Endothelial cell (in vitro differentiated cells): ENCODE data around the gene CDK5. TPM values are rescaled to one million over a fixed set of nuclear protein-coding genes. Genes with fewer than 3 reads are reported as not detected.
"Not testable (repeated sequence)": the region's sequence is repeated elsewhere in the genome, so short reads cannot be mapped to it uniquely, and the experiment has no call there.

Experiments
- DNase-seq: peaks from one replicate; pipeline ENCODE4 v3.0.0; 2021; ENCODE audit warnings: low spot score
- H3K27ac Mint-ChIP-seq: one replicate; pipeline ENCODE4 v1.8.0; 2021; ENCODE audit warnings: mixed read lengths, inconsistent platforms; ENCODE audit not compliant: unreplicated experiment
- H3K27me3 Mint-ChIP-seq: one replicate; pipeline ENCODE4 v1.8.0; 2021; ENCODE audit warnings: mild to moderate bottlenecking, moderate library complexity, mixed read lengths, inconsistent platforms; ENCODE audit not compliant: unreplicated experiment
- H3K36me3 Mint-ChIP-seq: one replicate; pipeline ENCODE4 v1.8.0; 2021; ENCODE audit warnings: mild to moderate bottlenecking, low read depth, mixed read lengths, inconsistent platforms; ENCODE audit not compliant: unreplicated experiment
- H3K4me1 Mint-ChIP-seq: one replicate; pipeline ENCODE4 v1.8.0; 2021; ENCODE audit warnings: mild to moderate bottlenecking, mixed read lengths, inconsistent platforms; ENCODE audit not compliant: unreplicated experiment
- H3K4me3 Mint-ChIP-seq: one replicate; pipeline ENCODE4 v1.8.0; 2021; ENCODE audit warnings: mild to moderate bottlenecking, mixed read lengths, inconsistent platforms; ENCODE audit not compliant: unreplicated experiment
- H3K9me3 Mint-ChIP-seq: one replicate; pipeline ENCODE4 v1.8.0; 2021; ENCODE audit warnings: mixed read lengths, inconsistent platforms; ENCODE audit not compliant: unreplicated experiment
- CTCF ChIP-seq: fragments of 200-600 bp; sonication (generic); IDR thresholded peaks from one replicate; pipeline ENCODE4 v1.5.0; 2021; ENCODE audit warnings: antibody characterized with exemption; ENCODE audit not compliant: unreplicated experiment
- total RNA-seq: library from RNA; stranded (reverse); fragmentation: NEBNext Ultra II Directional; extraction: Animal tissue kit (Norgen Biotek cat#: 25700); gene quantifications from one replicate; pipeline ENCODE4 v1.2.1, GENCODE V29; 2021; ENCODE audit not compliant: unreplicated experiment

Gene CDK5
- total RNA-seq, 1 donor from 2014 or later = 26.7 TPM

- H3K4me3 Mint-ChIP-seq = peak overlapping the region; percentile 28
- H3K4me1 Mint-ChIP-seq = peaks cover 6% of the 10 kb centered on the region
- no peak overlapping the region for H3K27ac Mint-ChIP-seq
- no peak for TF ChIP-seq CTCF
- no peaks in the 10 kb centered on the region for H3K9me3 Mint-ChIP-seq
- H3K36me3 Mint-ChIP-seq = no peaks in the 10 kb centered on the region
- DNase-seq = no peak
- peaks cover 19% of the 10 kb centered on the region for H3K27me3 Mint-ChIP-seq
Observed at GRCh38 chr7:151031011-151031410, 26.7 kb downstream of the CDK5 start.

GRCh38 chr7:151028948-151029501, 28.7 kb downstream of the CDK5 start:
- H3K36me3 Mint-ChIP-seq = no peaks in the 10 kb centered on the region
- peaks cover 6% of the 10 kb centered on the region for H3K4me1 Mint-ChIP-seq
- H3K4me3 Mint-ChIP-seq = peak overlapping the region; percentile 91

DNA sequence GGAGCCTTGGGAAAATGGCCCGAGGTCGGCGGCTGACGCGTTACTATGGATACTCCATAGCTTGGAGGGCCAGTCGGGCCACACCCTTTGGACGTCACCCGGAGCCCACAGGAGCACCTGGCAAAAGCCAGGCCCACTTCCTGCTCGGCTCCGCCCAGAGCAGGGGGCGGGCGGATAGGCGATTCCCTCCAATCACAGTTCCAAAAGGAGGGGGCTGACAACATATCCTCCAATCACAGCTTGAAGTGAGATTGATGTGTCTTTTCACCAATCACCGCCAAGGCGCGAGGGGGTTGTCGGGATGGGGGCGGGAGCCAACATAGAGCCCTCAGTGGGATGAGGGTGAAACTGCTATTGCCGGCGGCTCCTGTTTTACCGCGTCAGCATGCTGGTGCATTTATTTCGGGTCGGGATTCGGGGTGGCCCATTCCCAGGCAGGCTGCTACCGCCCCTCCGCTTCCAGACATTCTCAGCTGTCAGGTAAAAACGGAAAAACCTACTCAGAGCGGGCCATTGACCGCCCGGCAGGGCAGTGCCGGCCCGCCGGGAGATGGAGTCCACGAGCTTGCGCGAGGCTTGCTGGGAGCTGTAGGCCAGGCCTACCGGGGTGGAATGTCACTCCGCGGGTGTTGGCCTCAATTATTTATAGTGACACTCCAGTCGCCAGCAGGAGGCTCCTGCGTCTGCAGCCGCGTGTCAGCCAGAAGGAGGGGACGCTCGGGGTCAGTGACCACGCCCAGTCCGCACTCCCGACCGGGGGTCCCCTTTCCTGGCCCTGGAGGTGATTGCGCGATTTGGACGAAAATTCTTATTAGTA, 29.4 kb downstream of the CDK5 start, which contains the start of gene ABCB8:
ABCB8 (plus strand) TSS at position 320 of the 817 bp plus-strand sequence; CDS start at position 386, 66 bp downstream.
- TF ChIP-seq CTCF = peak; percentile 52
- Mint-ChIP-seq H3K4me3 (peak within 1 kb of the TSS; percentile 91), H3K4me1 (peaks cover 6% of the 10 kb centered on the region), H3K36me3 (no peaks in the 10 kb centered on the region), H3K9me3 (no peaks in the 10 kb centered on the region), H3K27ac (peak within 1 kb of the TSS; percentile 96), H3K27me3 (peaks cover 19% of the 10 kb centered on the region)
- peak; percentile 98 for DNase-seq

More at GRCh38 chr7:151028948-151029501, 28.7 kb downstream of the CDK5 start:
- H3K9me3 Mint-ChIP-seq = no peaks in the 10 kb centered on the region
- DNase-seq = no peak
- H3K27ac Mint-ChIP-seq = peak overlapping the region; percentile 96
- peaks cover 19% of the 10 kb centered on the region for H3K27me3 Mint-ChIP-seq
- TF ChIP-seq CTCF = no peak

- peak overlapping the region; percentile 91 for H3K4me3 Mint-ChIP-seq
- peak overlapping the region; percentile 96 for H3K27ac Mint-ChIP-seq
- H3K4me1 Mint-ChIP-seq, H3K36me3 Mint-ChIP-seq, H3K9me3 Mint-ChIP-seq, DNase-seq: not testable (repeated sequence)
- H3K27me3 Mint-ChIP-seq = peaks cover 19% of the 10 kb centered on the region
Observed at GRCh38 chr7:151027728-151028130, 30.0 kb downstream of the CDK5 start.

DNA sequence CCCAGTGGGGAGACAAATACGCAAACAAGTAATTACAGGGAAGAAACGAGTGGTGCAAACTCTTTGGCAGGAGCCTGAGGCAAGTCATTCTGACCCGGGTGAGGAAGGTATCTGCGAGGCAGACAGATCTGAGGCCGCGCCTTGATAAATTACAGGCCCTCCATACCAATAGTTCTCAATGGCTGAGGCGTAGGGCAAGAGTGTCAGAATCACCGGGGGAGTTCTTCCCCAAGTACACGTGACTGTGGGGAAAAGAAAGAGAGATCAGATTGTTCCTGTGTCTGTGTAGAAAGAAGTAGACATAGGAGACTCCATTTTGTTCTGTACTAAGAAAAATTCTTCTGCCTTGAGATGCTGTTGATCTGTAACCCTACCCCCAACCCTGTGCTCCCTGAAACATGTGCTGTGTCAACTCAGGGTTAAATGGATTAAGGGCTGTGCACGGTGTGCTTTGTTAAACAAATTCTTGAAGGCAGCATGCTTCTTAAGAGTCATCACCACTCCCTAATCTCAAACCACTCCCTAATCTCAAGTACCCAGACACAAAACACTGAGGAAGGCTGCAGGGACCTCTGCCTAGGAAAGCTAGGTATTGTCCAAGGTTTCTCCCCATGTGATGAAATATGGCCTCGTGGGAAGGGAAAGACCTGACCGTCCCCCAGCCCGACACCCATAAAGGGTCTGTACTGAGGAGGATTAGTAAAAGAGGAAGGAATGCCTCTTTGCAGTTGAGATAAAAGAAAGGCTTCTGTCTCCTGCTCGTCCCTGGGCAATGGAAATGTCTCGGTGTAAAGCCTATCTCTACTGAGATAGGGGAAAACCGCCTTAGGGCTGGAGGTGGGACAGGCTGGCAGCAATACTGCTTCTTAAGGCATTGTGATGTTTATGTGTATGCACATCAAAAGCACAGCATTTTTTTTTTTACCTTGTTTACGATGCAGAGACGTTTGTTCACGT, 30.6 kb downstream of the CDK5 start:
- peak overlapping the region; percentile 96 for H3K27ac Mint-ChIP-seq
- H3K27me3 Mint-ChIP-seq = peaks cover 19% of the 10 kb centered on the region
- not testable (repeated sequence) for H3K9me3 Mint-ChIP-seq, H3K36me3 Mint-ChIP-seq, DNase-seq, H3K4me1 Mint-ChIP-seq
- peak overlapping the region; percentile 4 for H3K4me3 Mint-ChIP-seq
